BJ (cell line): ENCODE results near the gene SPG7. TPM values are rescaled to one million over a fixed set of nuclear protein-coding genes. Genes with fewer than 3 reads are reported as not detected.

Experiments used
- CTCF ChIA-PET: fragments of 350-600 bp; formaldehyde crosslinking; extraction: SDS; loops from one replicate; lab custom pipeline; 2021; ENCODE audit warnings: antibody characterized with exemption, inconsistent platforms; lab: Yijun Ruan, JAX
- POLR2A ChIA-PET: fragments of 300-600 bp; sonication (Branson Sonifier 250); formaldehyde crosslinking; extraction: SDS; loops from one replicate; lab custom pipeline; 2021; ENCODE audit warnings: antibody characterized with exemption; lab: Charles Lee
- DNase-seq: peaks from one replicate; pipeline ENCODE4 v3.0.0-alpha.2; 2011; ENCODE audit warnings: low read depth
- H3K27me3 ChIP-seq: 2 replicates; pipeline ENCODE4 v1.6.0; 2011; ENCODE audit warnings: low read length; ENCODE audit not compliant: control insufficient read depth, insufficient read depth
- H3K36me3 ChIP-seq: 2 replicates; pipeline ENCODE4 v1.5.1; 2011; ENCODE audit warnings: low read length; ENCODE audit not compliant: control insufficient read depth, insufficient read depth
- H3K4me3 ChIP-seq: 2 replicates; pipeline ENCODE4 v1.5.1; 2011; ENCODE audit warnings: low read depth, mild to moderate bottlenecking, control low read depth, low read length
- polyA plus RNA-seq: library from polyadenylated mRNA; depleted of rRNA; stranded (reverse); fragments of >200 nt; gene quantifications from 2 replicates; pipeline ENCODE4 v1.2.3, GENCODE V29; 2011
- TF ChIP-seq, protein P1 (sequence below): IDR thresholded peaks from 2 replicates; pipeline ENCODE4 v1.5.1; 2011; ENCODE audit warnings: low read depth, mild to moderate bottlenecking, control low read depth, inconsistent platforms, low read length, moderate library complexity; ENCODE audit not compliant: insufficient read depth

SPG7 gene
- polyA plus RNA-seq, 1 experiment = 45.0 TPM

DNA sequence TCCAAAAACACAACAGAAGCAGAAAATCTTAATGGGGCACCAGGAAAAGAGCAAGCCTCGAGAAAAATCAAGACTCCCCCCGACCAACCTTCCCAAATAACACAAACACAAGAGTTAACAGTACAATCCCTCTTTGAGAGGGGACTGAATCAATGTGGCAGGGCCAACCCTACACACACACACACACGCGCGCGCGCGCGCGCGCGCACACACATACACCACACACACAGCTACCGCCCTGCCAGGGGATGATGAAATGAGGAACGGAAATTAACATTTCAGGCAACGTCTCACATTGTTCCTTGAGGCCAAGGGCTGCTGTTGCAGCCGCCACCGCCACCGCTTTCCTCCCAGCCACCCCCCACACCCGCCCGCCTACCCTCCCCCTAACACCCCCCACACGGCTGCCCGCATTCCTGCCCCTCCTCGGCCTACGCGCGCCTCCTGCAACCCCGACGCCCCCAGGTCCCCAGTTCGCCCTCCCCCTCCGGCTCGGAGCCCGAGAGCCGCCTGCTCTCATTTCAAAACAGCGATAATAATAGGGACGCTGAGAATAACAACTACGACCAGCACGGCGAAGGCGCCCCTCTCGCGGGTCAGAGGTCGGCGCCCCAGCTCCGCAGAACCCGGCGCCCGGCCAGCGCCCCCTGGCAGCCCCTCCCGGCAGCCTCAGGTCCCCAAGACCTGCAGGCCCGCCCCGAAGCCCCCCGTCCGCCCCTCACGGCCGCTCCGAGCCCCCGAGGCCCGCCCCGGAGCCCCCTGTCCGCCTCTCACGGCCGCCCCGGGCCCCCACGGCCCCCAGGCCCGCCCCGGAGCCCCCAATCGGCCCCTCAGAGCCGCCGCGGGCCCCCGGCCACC is 18.9 kb upstream of the SPG7 start:
- TF ChIP-seq, protein P1, sequence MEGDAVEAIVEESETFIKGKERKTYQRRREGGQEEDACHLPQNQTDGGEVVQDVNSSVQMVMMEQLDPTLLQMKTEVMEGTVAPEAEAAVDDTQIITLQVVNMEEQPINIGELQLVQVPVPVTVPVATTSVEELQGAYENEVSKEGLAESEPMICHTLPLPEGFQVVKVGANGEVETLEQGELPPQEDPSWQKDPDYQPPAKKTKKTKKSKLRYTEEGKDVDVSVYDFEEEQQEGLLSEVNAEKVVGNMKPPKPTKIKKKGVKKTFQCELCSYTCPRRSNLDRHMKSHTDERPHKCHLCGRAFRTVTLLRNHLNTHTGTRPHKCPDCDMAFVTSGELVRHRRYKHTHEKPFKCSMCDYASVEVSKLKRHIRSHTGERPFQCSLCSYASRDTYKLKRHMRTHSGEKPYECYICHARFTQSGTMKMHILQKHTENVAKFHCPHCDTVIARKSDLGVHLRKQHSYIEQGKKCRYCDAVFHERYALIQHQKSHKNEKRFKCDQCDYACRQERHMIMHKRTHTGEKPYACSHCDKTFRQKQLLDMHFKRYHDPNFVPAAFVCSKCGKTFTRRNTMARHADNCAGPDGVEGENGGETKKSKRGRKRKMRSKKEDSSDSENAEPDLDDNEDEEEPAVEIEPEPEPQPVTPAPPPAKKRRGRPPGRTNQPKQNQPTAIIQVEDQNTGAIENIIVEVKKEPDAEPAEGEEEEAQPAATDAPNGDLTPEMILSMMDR = peak; percentile 43
- CTCF ChIA-PET = interaction anchor here (0.8 to 1.6 kb wide), 6 partner anchors 21 to 200 kb away, joined by 3 to 4 read pairs (median 3); no protein-coding TSS in a partner anchor
- POLR2A ChIA-PET = no interaction called here
- H3K36me3 ChIP-seq = no peaks in the 10 kb centered on the region
- H3K27me3 ChIP-seq = no peaks in the 10 kb centered on the region
- peak overlapping the region; percentile 84 for H3K4me3 ChIP-seq
- peak; percentile 67 for DNase-seq

DNA sequence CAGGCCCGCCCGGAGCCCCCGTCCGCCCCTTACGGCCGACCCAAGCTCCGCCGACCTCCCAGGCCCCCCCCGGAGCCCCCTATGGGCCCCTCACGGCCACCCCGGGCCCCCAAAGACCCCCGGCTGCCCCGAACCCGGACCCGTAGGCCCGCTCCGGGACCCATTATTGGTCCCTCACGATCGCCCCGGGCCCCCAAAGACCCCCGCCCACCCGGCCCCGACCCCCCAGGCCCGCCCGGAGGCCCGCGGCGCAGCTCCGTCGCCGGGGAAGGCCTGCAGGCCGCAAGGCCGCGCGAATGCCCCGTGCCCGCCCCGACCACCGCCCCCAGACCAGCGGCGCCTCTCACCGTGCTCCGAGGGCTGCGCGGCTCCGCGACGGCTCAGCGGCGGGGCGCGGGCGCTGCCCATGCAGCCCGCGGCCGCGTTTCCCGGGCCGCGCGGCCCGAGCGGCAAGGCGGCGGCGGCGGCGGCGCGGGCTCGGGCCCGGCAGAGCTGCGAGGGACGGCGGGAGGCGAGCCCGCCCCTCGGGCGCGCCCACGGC is 18.2 kb upstream of the SPG7 start:
- Histone ChIP-seq H3K4me3 (peak overlapping the region; percentile 84), H3K27me3 (no peaks in the 10 kb centered on the region), H3K36me3 (no peaks in the 10 kb centered on the region)
- TF ChIP-seq, protein P1 = no peak
- DNase-seq = no peak
- ChIA-PET POLR2A (no interaction called here), CTCF (interaction anchor here (0.5 to 1.6 kb wide), 3 partner anchors 44 to 119 kb away, joined by 3 to 5 read pairs (median 3); no protein-coding TSS in a partner anchor)

DNA sequence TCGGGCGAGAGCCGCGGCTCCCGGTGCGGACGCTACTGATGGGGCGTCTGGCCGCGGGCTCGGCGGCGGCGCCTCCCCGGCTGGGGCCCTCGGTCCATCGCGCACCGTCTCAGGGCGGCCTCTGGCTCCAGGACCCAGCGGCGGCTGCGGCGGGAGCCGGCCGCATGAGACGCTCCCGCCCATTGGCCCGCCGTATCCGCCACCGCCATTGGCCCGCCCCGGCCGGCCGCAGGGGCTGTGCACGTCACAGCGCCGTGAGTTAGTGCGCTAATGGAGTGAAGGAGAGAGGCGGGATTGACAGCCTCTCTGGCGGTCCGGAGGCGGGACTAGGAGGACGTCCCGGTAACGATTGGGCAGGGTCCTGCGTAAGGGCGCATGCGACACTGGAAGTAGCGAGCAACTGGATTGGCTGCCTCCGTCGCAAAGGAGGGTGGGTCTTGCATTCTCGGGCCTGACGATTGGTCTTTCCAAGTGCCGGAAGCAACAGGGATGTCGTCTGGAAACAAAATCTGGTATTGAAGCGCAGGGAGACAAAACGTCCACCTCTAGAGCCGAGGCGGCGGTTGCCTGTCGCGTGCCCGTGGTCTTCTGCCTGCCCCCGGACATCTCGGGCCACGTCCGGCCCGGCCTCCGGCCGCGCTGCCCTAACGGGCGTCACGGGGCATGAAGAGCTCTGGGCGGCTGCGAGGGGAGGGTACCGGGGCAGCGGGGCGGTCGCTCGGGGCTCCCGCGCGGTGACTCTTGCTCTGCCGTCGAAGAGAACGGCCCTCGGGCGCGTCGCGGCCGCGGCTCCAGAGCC is 17.6 kb upstream of the SPG7 start, which contains the start of gene ANKRD11:
Gene ANKRD11, minus strand, starts transcription at position 123 of the 799 bp plus-strand sequence. CDS start 173,542 bp downstream, outside the sequence.
- Histone ChIP-seq H3K4me3 (peak within 1 kb of the TSS; percentile 86), H3K27me3 (no peaks in the 10 kb centered on the region), H3K36me3 (no peaks in the 10 kb centered on the region)
- ChIA-PET CTCF (interaction anchor here (0.5 to 1.6 kb wide), 2 partner anchors 44 to 120 kb away, joined by 3 to 5 read pairs; no protein-coding TSS in a partner anchor), POLR2A (no interaction called here)
- DNase-seq = peak; percentile 98
- TF ChIP-seq, protein P1 = no peak

DNA sequence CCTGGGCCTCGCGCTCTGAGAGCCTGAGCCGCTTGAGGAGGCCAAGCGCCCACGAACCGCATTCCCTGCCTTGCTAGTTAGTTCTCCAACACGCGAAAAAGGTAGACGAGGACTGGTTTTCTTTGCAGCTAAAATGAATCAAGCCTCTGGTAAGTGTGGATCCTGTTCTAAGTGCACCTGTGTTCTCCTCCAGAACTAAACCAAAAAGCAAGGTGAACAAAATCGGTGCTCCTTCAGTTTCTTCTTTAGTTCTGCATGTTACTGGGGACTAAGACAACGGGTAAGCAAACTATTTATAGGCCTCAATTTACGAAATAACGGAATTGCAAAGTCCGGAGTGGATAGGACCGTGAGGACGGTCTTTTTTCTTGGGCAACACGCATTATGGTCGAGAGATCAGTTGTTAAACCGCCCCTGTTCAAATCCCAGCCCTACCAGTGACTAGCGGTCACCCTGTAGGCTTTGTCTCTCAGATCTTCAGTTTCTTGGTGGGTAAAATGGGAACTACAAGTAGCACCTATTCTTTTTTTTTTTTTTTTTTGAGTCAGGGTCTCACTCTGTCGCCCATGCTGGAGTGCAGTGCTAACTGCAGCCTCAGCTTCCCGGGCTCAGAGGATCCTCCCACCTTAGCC is 16.8 kb upstream of the SPG7 start:
- ChIA-PET CTCF (interaction anchor here (1.6 kb wide), 1 partner anchor 121 kb away, joined by 3 read pairs; no protein-coding TSS in a partner anchor), POLR2A (no interaction called here)
- no peaks in the 10 kb centered on the region for H3K27me3 ChIP-seq
- TF ChIP-seq, protein P1 = peak; percentile 30; the same call in 1 of the 2 replicates
- DNase-seq = no peak
- H3K36me3 ChIP-seq = no peaks in the 10 kb centered on the region
- H3K4me3 ChIP-seq = peak overlapping the region; percentile 86
